ENCODE results near the gene SPINK7.

Gene SPINK7

DNA sequence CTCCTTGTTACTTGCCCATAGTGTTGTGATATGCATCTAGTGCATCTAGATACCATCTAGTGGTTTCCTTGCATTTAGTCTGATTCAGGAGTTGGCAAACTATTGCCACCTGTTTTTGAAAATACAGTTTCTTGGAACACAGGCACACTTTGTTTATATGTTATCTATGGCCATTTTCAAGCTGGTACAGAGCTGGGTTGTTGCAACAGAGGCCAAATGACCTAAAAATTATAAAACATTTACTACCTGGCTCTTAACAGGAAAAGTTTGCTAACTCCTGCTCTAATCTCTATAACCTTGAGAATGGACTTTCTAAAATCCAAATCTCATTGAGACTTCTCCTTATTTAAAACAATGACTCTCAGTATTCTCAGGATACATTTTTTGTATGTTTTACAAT, 52.1 kb downstream of the SPINK7 start:
- H3K9me3 ChIP-seq (ENCODE audit: control insufficient read depth, insufficient read depth, low read depth, low read length): no peaks in the 10 kb centered on the region
- H3K4me3 ChIP-seq (ENCODE audit: low read depth, low read length): no peak overlapping the region
- POLR2A ChIA-PET: no interaction called here
- H3K27ac ChIP-seq (ENCODE audit: extremely low read depth, low read depth, low read length): no peak overlapping the region
- H3K36me3 ChIP-seq (ENCODE audit: control insufficient read depth in 2 of 2, insufficient read depth in 1 of 2, low read length in 2 of 2): no peaks in the 10 kb centered on the region
- no peaks in the 10 kb centered on the region for H3K4me1 ChIP-seq (ENCODE audit: control insufficient read depth, insufficient read depth, low read length)
- TF ChIP-seq MYNN (tag by site-specific recombination; IDR thresholded peaks at IDR 0.05; ENCODE audit: borderline replicate concordance): no peak
- no peak for TF ChIP-seq ZNF747 (tag by site-specific recombination; IDR thresholded peaks at IDR 0.05)
- no peak for TF ChIP-seq ZNF677 (tag by site-specific recombination; IDR thresholded peaks at IDR 0.05)
- no peak for TF ChIP-seq ZNF768 (tag by site-specific recombination; IDR thresholded peaks at IDR 0.05)
- CTCF ChIA-PET: interaction anchor here (0.6 to 2.0 kb wide), 5 partner anchors 10 to 1575 kb away, joined by 3 to 15 read pairs (median 4); no protein-coding TSS in a partner anchor
